Measurements from ENCODE around the gene PALM3.

PALM3 gene

GRCh38 chr19:14061751-14062557 is at the start of gene PALM3:
PALM3 (minus strand) TSS chr19:14062076; CDS start chr19:14061980, 96 bp downstream.
- DNase-seq (ENCODE audit: low read depth in 2 of 2, low spot score in 1 of 2): no peak

DNA sequence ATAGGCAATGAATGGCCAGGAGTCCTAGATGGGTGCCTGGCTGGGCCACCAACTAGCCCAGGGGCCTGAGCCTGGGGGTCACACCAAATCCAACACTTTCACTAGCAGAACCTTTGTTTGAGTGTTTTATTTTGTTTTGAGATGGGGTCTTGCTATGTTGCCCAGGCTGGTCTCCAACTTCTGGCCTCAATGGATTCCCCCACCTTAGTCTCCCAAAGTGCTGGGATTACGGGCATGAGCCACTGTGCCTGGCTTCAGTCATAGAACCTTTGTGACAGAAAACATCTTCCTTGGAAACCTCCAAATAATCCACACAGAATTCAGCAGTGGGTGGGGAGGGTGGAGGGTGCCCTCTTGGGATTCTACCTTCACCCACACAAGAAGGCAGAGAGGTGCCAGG is 49.6 kb upstream of the PALM3 start:
- no peak for DNase-seq (ENCODE audit: low read depth in 2 of 2, low spot score in 1 of 2)

GRCh38 chr19:14110650-14111049 is 48.8 kb upstream of the PALM3 start:
- DNase-seq (ENCODE audit: low read depth in 2 of 2, low spot score in 1 of 2): no peak

- DNase-seq (ENCODE audit: low read depth in 2 of 2, low spot score in 1 of 2): no peak
Measured at GRCh38 chr19:14107581-14108461, 45.9 kb upstream of the PALM3 start.

GRCh38 chr19:14106840-14107239 is 45.0 kb upstream of the PALM3 start:
- no peak for DNase-seq (ENCODE audit: low read depth in 2 of 2, low spot score in 1 of 2)

GRCh38 chr19:14105680-14106079 is 43.8 kb upstream of the PALM3 start:
- no peak for DNase-seq (ENCODE audit: low read depth in 2 of 2, low spot score in 1 of 2)

DNA sequence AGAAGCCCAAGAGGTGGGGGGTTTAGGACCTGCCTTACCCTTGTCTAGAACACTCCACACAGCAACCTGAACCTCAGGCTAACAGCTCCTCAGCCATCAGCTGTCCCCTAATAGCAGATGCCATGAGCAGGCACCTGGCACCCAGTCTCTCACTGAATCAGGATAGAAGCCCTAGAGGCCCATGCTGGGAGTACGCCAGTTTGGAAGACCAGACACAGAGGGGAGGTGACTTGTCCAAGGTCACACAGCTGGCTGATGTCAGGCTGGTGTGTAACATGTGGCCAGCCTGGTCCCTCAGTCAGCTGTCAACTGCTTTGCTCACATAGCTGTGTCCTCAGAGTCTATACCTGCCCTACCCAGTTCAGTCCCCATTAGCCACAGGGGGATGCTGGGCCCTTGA is 41.4 kb upstream of the PALM3 start:
- no peak for DNase-seq (ENCODE audit: low read depth in 2 of 2, low spot score in 1 of 2)

DNA sequence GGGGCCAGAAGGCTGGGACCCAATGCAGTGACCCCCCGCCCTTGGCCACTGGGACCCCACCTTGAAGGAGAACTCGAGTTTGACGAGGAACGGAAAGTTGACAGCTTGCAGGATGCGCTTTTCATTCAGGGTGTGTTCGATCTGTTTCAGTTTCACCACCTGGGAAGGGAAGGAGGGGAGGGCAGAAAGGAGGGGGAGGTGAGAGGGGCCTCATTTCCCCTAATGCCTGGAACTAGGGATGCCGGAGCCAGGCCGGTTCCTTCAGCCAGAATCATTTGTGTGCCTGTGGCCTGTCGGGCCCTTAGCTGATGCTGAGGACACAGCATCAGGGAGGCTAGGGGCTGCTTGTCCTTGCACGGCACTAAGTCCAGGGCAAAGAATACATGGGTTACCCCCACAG is 40.9 kb upstream of the PALM3 start:
- DNase-seq (ENCODE audit: low read depth in 2 of 2, low spot score in 1 of 2): no peak

DNA sequence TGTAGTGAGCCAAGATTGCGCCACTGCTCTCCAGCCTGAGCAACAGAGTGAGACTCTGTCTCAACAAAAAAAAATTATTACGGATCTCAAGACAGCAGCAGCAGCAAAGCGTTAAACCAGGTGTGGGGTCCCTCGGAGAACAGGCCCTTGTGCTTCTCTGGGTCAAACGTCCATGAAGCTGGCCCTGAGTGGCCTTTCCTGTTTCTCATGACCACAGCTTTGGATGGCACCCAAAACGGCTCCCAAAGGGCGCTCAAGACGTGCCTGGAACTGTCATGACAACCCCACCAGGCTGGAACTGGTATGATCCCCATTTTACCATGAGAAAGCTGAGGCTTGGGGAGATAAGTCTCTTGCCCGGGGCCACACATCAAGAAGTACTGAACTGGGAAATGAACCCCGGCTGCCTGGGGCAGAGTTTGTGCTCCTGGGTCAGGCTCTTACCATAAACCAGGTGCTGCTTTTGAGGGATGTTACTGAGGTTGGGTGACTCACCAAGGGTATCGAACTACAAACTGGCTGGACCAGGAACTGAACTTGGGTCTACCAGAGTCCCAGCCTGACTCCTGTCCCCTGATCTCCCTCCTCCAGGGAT is 40.3 kb upstream of the PALM3 start:
- DNase-seq (ENCODE audit: low read depth in 2 of 2, low spot score in 1 of 2): no peak

GRCh38 chr19:14101003-14101545 is 39.2 kb upstream of the PALM3 start:
- no peak for DNase-seq (ENCODE audit: low read depth in 2 of 2, low spot score in 1 of 2)

DNA sequence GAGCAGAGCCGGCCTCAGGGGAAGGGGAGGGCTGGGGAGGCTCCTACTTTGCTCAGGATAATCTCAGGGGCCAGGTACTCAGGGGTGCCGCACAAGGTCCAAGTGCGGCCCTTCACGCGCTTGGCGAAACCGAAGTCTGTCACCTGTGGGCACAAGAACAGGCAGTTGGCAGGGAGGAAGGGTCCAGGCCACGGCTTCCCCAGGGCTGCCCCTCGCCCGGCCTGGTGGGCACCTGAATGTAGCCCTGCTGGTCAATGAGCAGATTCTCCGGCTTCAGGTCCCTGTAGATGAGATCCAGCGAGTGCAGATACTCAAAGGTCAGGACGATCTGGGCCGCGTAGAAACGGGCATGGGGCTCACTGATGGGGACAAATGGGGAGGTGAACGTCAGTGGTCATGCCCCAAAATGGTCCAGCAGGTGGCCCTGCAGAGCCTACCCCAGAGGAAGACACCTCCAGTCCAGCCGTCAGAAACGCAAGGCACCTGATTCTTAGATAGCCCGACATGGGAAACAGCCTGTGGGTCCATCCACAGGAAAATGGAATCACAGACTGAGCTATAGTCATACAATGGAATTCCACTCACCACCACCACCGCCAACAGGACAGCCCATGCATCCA is 35.8 kb upstream of the PALM3 start:
- no peak for DNase-seq (ENCODE audit: low read depth in 2 of 2, low spot score in 1 of 2)

DNA sequence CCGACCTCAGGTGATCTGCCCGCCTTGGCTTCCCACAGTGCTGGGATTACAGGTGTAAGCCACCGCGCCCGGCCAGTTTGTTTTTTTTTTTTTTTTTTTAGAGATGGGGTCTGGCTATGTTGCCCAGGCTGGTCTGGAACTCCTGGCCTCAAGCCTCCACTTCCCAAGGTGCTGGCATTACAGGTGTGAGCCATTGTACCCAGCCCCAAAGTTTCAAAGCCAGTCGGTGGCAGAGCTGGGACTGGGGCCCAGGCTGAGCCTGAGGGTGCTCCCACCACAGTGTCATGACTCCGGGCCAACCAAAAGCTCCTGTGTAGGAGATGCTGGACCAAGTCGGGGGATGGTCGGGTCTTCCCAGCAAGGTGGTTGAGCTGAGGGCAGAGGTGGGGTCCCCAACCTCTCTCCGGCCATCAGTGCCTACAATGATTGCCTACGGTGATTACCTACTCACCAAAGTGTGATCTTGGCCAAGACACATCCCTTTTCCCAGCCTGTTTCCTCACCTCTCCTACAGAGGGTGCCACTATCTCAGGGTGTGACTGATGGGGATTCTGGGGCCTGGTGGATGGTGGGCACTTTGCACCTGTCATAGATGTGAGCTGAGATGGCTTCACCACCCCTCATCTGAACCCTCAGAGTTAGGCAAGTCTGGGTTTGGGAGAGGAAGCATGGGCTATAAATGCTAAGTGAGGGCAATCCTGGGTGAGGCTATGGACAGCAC is 34.6 kb upstream of the PALM3 start:
- DNase-seq (ENCODE audit: low read depth in 2 of 2, low spot score in 1 of 2): no peak

GRCh38 chr19:14094854-14095253 is 33.0 kb upstream of the PALM3 start:
- no peak for DNase-seq (ENCODE audit: low read depth in 2 of 2, low spot score in 1 of 2)

DNA sequence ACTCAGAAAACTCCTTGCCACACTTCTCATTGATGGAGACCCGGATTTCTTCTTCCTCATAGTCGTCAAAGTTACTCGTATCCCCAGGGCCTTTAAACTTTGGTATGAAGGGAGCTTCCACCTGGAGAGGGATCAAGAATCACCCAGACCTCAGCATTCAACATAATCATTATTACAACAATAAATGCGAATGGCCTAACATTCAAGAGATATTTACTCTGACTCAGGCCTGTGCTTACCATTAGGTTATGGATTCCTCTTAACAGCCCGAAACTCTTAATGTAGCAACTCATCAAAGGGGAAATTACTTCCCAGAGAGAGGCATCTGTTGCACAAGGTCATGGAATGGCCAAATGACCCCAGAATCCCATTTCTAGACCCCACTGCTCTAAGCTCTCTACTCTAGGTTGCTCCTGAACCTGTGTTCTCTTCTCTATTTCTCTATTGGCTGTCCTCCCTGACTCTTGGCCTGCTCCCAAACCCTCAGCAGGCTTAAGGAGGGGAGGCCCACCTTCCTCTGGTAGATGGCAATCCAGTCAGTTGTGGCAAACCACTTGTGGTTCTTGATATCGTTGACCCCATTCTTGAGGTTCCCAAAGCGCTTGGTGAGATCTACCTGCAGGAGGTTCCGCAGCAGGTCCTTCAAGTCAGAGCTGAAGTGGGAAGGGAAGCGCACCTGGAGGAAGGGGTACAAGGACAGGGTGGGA is 31.4 kb upstream of the PALM3 start:
- no peak for DNase-seq (ENCODE audit: low read depth in 2 of 2, low spot score in 1 of 2)

DNA sequence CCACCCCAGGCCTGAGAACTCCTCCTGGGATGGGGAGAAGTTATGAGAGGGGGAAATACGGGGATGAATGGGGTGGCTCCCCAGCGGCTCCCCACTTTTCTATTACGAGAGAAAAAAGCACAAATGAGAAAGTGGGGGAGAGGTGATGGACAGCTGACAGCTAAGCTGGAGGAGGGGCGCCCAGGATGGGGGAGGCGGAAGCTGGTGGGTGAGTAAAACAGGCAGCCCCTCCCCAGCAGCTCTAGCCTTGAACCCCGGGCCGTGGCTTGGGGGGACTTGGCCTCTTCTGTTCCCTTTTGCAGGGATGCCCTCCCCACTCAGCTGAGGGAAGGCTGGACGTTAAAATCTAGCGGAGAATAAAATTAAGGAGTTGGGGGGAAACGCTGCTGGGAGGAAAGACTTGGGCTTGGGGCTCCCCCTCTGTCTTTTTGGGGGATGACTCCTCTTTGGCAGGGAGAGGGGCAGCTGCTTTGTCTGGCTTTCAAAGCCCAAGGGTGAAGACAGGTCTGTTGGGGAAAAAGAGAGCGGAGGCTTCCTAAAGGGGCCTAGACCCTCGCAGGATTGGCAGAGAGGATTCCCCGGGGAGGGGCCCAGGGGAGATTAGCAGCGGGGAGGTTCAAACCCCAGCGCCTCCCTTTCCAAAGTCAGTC is 30.1 kb upstream of the PALM3 start:
- no peak for DNase-seq (ENCODE audit: low read depth in 2 of 2, low spot score in 1 of 2)

DNA sequence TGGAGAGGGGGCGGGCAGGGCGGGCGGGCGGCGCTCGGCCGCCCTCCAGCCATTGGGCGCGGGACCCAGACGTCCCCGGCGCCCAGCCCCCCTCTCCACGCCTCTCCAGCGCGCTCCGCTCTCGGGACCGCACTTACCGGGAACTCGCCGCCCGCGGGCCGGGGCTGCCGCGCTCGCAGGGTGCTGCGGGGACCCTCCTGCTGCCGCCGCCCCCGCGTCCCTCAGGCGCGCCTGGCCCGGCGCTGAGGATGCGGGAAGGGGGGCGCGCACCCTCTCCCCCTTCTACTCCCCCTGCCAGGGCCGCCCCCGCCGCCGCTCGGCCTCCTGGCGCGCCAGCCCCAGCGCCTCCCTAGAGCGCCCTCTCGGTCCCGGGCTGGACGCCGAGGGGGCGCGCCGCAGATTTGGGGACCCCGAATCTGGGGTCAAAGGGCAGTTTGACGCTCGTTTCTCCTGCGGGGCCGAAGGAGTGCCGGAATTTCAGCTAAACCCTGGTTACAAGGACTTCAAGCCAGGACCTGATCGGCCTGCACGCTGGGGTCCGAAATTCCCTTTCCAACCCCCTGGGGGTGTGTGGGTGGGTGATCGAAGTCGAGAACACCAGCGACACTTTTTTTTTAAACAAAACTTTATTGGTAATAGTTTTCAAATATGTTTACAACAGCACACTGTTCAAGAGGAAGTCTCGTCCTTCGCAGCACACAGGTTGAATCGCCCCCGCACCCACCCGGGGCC is 29.4 kb upstream of the PALM3 start:
- DNase-seq (ENCODE audit: low read depth in 2 of 2, low spot score in 1 of 2): no peak

- peak; percentile 74 to 78 for DNase-seq (ENCODE audit: low read depth in 2 of 2, low spot score in 1 of 2)
Measured at GRCh38 chr19:14090509-14091080, 28.7 kb upstream of the PALM3 start, which contains the start of gene SAMD1. SAMD1 (minus strand) TSS chr19:14090751.

Measured in stimulated activated CD8-positive, alpha-beta memory T cell treated with anti-CD3 and anti-CD28 coated beads, Interleukin-4, amount 100 ng/mL, for 1 hour (primary cell).